OCI-LY3 (cell line): Measurements from ENCODE around the gene PRODH.

Experiments
- EZH2phosphoT487 ChIP-seq: fragments of 200-600 bp; shearing (Covaris generic); IDR thresholded peaks from 2 replicates; pipeline ENCODE4 v1.6.1; 2018; ENCODE audit warnings: antibody characterized with exemption, mixed run types, low read depth
- TF ChIP-seq, protein P1 (sequence below): fragments of 200-600, 300-600 bp; sonication (generic); IDR thresholded peaks from 2 replicates; pipeline ENCODE4 v1.5.1; 2014; ENCODE audit warnings: antibody characterized with exemption, low read length, low read depth

GRCh38 chr22:18968011-18968749 lies 32.1 kb upstream of the PRODH start:
- TF ChIP-seq EZH2phosphoT487, result no peak
- TF ChIP-seq, protein P1, sequence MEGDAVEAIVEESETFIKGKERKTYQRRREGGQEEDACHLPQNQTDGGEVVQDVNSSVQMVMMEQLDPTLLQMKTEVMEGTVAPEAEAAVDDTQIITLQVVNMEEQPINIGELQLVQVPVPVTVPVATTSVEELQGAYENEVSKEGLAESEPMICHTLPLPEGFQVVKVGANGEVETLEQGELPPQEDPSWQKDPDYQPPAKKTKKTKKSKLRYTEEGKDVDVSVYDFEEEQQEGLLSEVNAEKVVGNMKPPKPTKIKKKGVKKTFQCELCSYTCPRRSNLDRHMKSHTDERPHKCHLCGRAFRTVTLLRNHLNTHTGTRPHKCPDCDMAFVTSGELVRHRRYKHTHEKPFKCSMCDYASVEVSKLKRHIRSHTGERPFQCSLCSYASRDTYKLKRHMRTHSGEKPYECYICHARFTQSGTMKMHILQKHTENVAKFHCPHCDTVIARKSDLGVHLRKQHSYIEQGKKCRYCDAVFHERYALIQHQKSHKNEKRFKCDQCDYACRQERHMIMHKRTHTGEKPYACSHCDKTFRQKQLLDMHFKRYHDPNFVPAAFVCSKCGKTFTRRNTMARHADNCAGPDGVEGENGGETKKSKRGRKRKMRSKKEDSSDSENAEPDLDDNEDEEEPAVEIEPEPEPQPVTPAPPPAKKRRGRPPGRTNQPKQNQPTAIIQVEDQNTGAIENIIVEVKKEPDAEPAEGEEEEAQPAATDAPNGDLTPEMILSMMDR, result no peak
